SK-N-MC (cell line): ENCODE data around the gene TCTN1.

Experiments
- EZH2 ChIP-seq: fragments of 200-600 bp; sonication (generic); IDR thresholded peaks from one replicate; pipeline ENCODE4 v1.6.1; 2017; ENCODE audit warnings: antibody characterized with exemption
- FOXP2 ChIP-seq: optimal IDR thresholded peaks from 2 replicates; pipeline ENCODE3; 2011; ENCODE audit warnings: mild to moderate bottlenecking, moderate library complexity; ENCODE audit not compliant: insufficient read depth; ENCODE audit errors: extremely low read length, control extremely low read depth
- POLR2AphosphoS5 ChIP-seq: IDR thresholded peaks from 2 replicates; pipeline ENCODE4 v1.6.1; 2012; ENCODE audit warnings: mild to moderate bottlenecking, low read depth, low read length, borderline replicate concordance

DNA sequence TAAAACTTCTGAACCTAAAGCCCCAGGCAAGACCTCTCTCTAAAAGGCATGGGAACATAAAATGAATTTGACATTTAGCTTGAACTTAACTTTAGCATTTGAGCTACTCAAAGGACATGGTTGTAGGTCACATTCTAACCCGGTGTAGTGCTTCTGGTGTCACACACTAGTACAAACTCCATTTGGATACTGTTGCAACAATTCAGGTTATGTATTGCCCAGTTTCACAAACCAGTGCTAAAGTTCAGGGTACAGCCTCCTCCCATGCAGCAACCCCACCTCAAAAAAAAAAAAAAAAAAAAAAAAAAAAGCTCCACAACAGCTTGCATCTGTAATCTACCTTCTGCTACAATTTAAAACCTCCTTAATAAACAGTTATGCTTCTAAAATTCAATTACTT lies 38.6 kb upstream of the TCTN1 start:
- no peak for TF ChIP-seq EZH2
- no peak for TF ChIP-seq POLR2AphosphoS5
- no peak for TF ChIP-seq FOXP2
